Right lobe of liver (tissue), 4 donors: ENCODE data around the gene COL24A1.

Experiments
- CTCF ChIP-seq, 4 donors: fragments of 200-600 bp in 3 of 4; fragments of 450-650 bp in 1 of 4; IDR thresholded peaks; one replicate each; pipeline versions ENCODE4 v1.5.1 to v1.8.0; 2016 to 2022; ENCODE audit warnings: antibody characterized with exemption in 4 of 4, mild to moderate bottlenecking in 2 of 4
- POLR2A ChIP-seq: fragments of 450-650 bp; IDR thresholded peaks from one replicate; pipeline ENCODE4 v1.6.1; 2017; ENCODE audit warnings: antibody characterized with exemption, mild to moderate bottlenecking
- donor health status: DM: no; HTN: no; CAD: no.
- donor health status: DM: no; HTN: no; CAD: no.
- donor health status: DM: no; HTN: yes; CAD: no.

- no peak for TF ChIP-seq CTCF (IDR thresholded peaks at IDR 0.05)
- TF ChIP-seq POLR2A = no peak
Observed at GRCh38 chr1:86054396-86054795, 102.2 kb downstream of the COL24A1 start.
